Brain microvascular endothelial cell (primary cell): Measurements from ENCODE around the gene TYR.
A peak's percentile ranks its signal among the peaks of the same experiment; 100 is the strongest.
"Not testable (repeated sequence)": the region's sequence is repeated elsewhere in the genome, so short reads cannot be mapped to it uniquely, and the experiment has no call there.

Experiments
- DNase-seq: peaks from one replicate; pipeline ENCODE4 v3.0.0-alpha.2; 2020
- H3K27ac ChIP-seq: fragments of 250-450 bp; sonication (Bioruptor Pico); 2 replicates; pipeline ENCODE4 v1.5.1; 2020; ENCODE audit warnings: mild to moderate bottlenecking, moderate library complexity
- H3K27me3 ChIP-seq: fragments of 250-450 bp; sonication (Bioruptor Pico); replicated peaks from 2 replicates; pipeline ENCODE4 v1.5.1; 2020; ENCODE audit warnings: mild to moderate bottlenecking
- H3K36me3 ChIP-seq: fragments of 250-450 bp; sonication (Bioruptor Pico); replicated peaks from 2 replicates; pipeline ENCODE4 v1.5.1; 2020; ENCODE audit warnings: mild to moderate bottlenecking
- H3K4me3 ChIP-seq: 2 replicates; pipeline ENCODE4 v1.5.1; 2011; ENCODE audit warnings: low read depth, mild to moderate bottlenecking, control low read depth, low read length, moderate library complexity
- CTCF ChIP-seq: IDR thresholded peaks from 2 replicates; pipeline ENCODE4 v1.5.1; 2011; ENCODE audit warnings: low read depth, mild to moderate bottlenecking, moderate library complexity, low read length, control low read depth, inconsistent platforms; ENCODE audit errors: missing control alignments
- in situ Hi-C: cut with HindIII; loops from 2 replicates; pipeline ENCODE4 v1.10.0; 2017; ENCODE audit warnings: low sequenced_read_pairs, low pct_ligation_motif_present

The TYR gene

GRCh38 chr11:89279176-89279575 is 101.5 kb downstream of the TYR start:
- Histone ChIP-seq H3K27me3 (no peaks in the 10 kb centered on the region), H3K27ac (no peak overlapping the region), H3K4me3 (no peak overlapping the region), H3K36me3 (no peaks in the 10 kb centered on the region)
- in situ Hi-C loops: no loop called here
- TF ChIP-seq CTCF: no peak
- DNase-seq: no peak

DNA sequence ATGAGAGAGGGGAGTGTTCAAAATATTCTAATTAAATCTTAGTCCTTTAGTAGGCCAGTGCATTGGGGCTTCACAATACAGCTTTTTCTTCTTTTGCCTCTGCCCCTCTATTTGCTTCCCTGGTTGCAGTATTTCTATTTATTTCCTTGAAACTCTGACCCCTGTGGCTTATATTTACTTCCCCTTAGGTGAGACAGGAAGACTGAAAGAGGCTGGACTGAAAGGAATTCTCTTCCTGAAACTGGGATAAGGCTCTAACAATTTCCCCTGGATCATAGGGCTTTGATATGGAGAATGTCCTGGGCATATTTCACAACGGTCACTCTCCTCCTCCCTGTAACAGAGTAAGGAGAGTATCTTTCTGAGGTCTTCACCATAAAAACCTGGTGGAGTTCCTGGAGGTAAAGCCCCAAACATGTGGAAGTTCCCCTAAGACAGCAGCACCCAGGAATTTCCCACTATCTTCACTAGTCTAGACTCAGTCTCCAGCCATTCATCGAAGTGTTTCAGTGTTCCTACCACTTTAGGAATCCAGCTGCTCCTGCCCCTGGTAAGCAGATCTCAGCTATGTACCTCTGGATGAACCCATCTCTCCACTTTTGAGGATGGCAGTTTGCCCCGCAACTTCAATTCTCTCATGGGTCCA is 103.5 kb downstream of the TYR start:
- DNase-seq, H3K36me3 ChIP-seq, H3K27ac ChIP-seq, H3K4me3 ChIP-seq, H3K27me3 ChIP-seq, in situ Hi-C loops: not testable (repeated sequence)

- DNase-seq, in situ Hi-C loops, H3K27ac ChIP-seq: not testable (repeated sequence)
These were observed 108.9 kb downstream of the TYR start for GRCh38 chr11:89286601-89287000.

GRCh38 chr11:89288004-89288403 is 110.3 kb downstream of the TYR start:
- H3K27ac ChIP-seq, H3K36me3 ChIP-seq, in situ Hi-C loops, H3K27me3 ChIP-seq, H3K4me3 ChIP-seq, DNase-seq: not testable (repeated sequence)

More at GRCh38 chr11:89286601-89287000, 108.9 kb downstream of the TYR start:
- not testable (repeated sequence) for H3K27me3 ChIP-seq, H3K36me3 ChIP-seq, H3K4me3 ChIP-seq

DNA sequence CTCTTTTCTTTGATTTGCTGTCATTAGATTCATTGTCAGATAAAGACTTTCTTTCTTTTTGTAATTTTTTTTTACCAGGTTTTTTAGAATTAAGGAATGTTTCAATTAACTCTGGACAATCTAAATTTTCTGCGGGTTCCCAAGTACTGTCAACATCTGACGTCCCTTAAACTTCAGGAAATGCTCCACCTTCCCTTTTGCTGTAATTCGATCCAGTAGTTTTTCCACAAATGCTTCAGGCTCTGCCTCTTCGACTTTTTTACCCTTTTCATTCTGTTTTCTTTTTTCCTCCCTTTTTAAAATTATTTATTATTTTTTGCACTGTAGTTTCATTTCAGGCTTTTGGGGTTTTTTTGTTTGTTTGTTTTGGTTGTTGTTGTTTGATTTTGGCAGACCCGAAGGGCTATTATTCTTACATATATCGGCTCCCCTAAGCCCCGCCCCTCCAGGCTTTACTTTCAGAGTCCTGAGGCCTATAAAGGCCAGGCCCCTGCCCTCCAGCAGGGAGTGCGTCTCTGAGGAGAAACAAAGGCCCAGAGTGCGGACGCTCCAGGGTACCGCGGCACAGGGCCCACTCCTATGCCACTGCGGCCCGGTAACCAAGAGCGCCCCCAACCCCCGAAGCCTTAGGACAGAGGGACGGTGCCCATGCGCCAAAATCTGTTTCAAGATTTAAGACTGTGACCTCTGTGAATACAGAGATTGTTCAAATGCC is 116.4 kb downstream of the TYR start:
- H3K4me3 ChIP-seq: peak overlapping the region; percentile 48
- no peak overlapping the region for H3K27ac ChIP-seq
- H3K36me3 ChIP-seq: no peaks in the 10 kb centered on the region
- DNase-seq: peak; percentile 5
- no peak for TF ChIP-seq CTCF
- no peaks in the 10 kb centered on the region for H3K27me3 ChIP-seq
- in situ Hi-C loops: no loop called here

GRCh38 chr11:89295023-89295422 is 117.3 kb downstream of the TYR start:
- H3K4me3 ChIP-seq, in situ Hi-C loops, H3K27ac ChIP-seq, H3K36me3 ChIP-seq, DNase-seq, H3K27me3 ChIP-seq: not testable (repeated sequence)

DNA sequence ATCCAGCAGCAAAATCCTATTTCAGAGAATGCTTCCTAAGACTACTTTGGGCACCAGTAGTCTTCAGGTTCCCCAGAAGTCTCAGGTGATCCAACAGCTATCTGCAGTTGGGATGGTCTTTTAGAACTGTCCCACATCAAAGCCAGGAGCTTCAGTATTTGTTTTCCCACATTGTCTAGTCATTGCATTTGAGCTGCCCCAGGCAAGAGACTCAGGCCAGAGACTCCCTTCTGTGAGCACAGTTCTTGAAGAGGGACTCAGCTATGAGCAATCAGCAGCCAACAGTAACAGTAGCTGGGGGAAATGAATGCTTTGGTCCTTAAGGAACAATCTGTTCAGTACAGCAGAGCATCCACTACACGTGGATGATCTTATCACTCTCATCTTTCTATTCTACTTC is 125.4 kb downstream of the TYR start:
- H3K27me3 ChIP-seq, DNase-seq, H3K36me3 ChIP-seq, in situ Hi-C loops, H3K27ac ChIP-seq, H3K4me3 ChIP-seq: not testable (repeated sequence)

- DNase-seq, H3K27ac ChIP-seq, in situ Hi-C loops, H3K4me3 ChIP-seq, H3K27me3 ChIP-seq, H3K36me3 ChIP-seq: not testable (repeated sequence)
These were observed 130.6 kb downstream of the TYR start for GRCh38 chr11:89308272-89308671.

DNA sequence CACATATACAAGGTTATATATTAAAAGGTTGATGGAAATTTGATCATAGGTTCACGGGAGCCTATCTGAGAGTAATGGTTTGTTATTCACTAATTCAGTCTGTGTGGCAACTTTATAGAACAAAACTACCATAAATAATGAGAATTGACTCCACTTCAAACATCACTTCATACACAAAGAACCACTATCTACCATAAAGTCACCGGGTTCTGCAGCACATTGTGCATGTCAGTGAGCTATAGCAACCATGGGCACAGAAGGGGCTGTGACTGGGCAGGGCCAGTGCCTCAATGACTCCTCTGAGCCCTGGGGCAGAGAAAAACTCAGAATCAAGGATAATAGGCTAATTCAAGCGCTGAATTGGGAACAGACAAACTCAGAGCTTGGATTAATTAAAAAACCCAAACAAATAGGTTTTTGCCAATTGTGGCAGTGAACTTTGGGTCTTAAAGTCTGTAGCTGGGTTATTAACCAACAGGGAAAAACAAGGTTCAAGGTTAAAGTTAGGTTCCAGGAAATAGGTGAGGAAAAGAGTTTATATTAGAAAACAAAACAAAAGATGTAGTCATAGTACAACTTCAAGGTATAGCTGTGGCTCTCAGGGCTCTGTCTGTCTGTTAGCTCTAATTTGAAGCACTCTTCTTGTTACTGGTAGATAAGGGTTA is 131.8 kb downstream of the TYR start:
- H3K27ac ChIP-seq, in situ Hi-C loops, DNase-seq, H3K36me3 ChIP-seq, H3K27me3 ChIP-seq, H3K4me3 ChIP-seq: not testable (repeated sequence)

DNA sequence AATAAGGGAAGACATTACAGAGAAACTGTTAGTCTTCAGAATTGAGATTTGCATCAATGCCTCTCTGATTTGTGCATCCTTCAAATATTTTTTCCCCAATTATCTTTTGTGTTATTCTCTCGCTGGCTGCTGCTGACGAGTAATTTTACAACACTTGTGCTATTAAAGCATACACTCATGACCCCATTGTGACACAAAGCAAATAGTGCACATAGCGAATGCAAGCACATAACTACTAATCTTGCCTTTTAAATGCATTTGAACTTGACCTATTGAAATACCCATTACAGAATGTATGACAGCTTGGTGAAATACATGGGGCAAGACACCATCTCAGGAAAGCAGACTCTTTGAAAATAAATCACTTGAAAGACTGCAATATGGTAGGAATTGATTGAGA is 132.9 kb downstream of the TYR start:
- H3K27ac ChIP-seq, H3K4me3 ChIP-seq, DNase-seq, in situ Hi-C loops, H3K36me3 ChIP-seq, H3K27me3 ChIP-seq: not testable (repeated sequence)
